EL (cell line): ENCODE measurements around the gene ZNF630.
A peak's percentile ranks its signal among the peaks of the same experiment; 100 is the strongest.
"Not testable (repeated sequence)": the region's sequence is repeated elsewhere in the genome, so short reads cannot be mapped to it uniquely, and the experiment has no call there.

Experiments used
- DNase-seq: peaks from one replicate; pipeline ENCODE4 v3.0.0-alpha.2; 2016

ZNF630 gene

DNA sequence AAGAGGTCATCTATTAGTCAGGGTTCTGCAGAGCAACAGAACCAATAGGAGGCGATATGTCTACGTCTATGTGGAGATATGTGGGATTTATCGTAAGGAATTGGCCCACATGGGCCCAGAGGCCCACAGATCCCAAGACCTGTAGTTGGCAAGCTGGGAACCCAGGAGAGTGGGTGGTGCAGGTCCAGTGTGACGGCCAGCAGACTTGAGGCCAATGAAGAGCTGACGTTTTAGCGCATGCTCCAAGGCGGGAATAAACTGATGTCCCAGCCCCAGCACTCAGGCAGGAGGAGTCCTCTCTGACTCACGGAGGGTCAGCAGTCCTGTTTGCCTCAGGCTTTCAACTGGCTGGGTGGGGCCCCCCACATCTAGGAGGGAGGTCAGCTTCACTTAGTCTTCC lies 43.3 kb downstream of the ZNF630 start:
- DNase-seq = no peak

DNA sequence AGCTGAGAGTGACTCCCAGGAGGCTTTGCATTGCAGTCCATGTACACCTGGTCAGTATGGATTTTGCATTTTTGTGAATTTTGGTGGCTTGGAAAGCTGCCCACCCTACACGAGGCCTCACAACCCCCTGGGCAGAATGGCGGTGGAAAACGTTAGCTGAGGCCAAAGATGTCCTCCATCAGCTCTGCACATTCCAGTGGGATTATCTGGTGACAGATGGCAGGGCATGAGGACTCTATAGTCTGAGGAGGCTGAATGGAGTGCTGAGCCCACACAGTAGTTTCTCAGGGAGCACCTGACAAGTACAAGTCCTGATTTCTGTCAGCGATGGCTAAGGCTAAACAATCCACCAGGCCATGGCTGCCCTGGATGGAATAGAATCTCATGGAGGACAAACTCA lies 43.9 kb downstream of the ZNF630 start:
- not testable (repeated sequence) for DNase-seq

DNA sequence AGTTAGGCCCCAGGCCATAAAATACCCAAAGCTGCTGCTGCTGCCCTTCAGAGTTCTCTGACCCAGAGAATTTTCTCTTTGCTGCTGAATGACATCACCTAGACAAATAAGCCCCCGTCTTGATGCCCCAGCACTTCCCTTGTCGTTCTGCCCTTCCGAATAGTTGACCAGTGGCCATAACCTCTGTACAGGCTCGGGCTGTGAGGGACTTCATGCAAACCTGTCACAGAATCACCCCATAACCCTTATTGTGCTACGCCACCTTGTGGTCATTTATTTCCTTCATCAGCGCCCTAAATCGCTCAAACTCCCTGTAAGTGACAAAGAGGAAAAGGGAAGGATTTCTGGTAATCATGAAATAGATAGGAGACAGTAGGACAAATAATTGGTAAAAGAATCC lies 45.9 kb downstream of the ZNF630 start:
- DNase-seq = peak; percentile 58

DNA sequence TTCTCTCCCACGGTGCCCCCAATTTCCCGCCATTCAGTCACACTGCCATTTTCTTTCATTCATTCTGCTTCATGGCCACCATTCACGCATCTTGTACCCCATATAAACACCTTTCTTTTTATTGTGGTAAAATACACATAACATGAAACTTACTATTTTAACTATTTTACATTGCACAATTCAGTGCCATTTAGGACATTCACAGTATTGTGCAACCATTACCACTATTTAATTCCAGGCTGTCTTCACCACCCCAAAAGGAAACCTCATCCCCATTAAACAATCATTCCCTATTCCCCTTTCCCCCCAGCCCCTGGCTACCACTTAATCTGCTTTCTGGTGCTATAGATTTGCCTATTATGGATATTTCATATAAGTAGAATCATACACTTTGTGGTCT lies 48.7 kb downstream of the ZNF630 start:
- no peak for DNase-seq

DNA sequence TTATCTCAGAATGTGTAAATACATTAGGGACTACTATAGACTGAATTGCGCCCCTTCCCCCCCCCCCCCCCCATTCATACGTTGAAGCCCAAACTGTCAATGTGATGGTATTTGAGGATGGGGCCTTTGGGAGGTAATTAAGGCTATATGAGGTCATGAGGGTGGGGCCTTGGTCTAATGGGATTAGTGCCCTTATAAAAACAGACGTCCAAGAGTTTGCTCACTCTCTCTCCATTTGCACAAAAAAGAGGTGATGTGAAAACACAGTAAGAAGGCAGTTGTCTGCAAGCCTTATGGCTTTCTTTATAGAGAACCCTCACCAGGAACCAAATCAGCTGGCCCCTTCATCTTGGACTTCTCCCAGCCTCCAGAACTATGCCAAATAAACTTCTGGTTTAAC lies 49.3 kb downstream of the ZNF630 start:
- no peak for DNase-seq

DNA sequence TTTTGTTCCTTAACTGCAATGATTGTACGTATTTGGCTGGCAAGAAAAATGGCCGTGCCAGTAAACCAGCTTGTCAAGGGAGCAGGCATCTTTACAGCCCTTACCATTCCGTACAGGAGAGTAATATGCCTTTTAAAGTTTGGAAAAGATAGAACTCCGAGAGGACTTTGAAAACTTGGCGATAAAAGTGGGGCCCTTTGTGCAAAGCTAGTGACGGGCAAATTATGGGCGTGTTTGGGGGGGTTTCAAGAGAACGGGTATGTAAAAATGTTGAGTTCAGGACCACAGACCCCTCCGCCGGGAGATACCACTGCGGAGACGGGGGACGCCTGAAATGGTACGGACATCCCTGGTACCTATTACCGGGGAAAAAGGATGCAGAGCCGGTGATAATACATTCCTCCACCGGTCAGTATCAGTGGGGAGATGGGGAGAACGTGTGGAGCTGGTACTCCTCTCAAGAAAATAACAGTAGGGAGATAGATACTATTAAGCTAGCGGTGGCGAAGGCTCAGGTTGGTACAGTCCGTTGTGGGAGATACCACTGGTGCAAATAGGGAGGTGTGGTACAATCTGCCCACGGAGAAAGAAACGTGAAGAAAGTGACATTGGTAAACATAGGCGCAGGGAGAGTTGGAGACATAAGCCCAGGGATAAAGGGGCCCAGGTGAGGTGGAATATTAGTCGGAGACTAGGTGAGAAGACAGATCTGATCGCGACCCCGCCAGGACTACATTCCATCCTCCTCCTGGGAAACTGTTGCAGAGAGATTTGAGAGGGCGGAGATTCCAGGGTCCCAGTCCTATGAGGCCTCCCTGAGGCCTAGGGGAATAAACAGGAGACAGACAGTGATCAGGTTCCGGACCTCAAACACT lies 50.2 kb downstream of the ZNF630 start:
- DNase-seq = peak; percentile 71

DNA sequence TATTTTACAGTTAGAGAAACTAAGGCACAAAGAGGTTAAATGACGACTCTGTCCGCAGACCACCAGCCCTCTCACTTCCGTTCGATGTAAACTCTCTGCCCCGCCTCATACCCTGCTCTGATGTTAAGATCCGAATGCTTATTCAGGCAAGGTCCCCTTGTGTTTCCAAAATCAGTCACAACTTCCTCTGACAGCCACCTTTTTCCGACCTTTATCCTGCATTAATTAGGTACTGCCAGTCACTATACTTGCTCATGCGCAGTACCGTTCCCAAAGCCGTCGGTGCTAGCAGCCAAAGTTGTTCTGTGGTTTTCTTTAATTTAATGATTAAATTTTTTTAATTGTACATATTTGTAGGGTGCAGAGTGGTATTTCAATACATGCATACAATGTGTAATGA lies 51.0 kb downstream of the ZNF630 start:
- not testable (repeated sequence) for DNase-seq

DNA sequence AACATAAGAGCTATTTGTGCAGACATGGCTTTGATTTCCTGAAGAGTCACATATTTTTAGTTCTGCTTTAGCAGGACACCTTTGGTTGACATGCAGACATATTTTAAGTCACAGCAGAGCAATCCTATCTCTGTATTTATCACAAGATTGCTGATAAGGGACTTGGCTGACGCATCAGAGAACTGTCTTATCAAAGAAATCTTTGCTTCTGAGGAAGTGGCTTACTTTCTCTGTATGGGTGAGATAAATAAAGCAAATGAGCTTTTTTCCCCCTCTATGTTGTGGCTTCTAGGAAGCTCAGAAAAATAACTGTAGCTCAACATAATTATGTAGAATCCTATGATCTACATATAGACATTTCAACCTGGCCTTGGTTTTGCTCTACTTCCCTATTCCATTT lies 51.5 kb downstream of the ZNF630 start:
- not testable (repeated sequence) for DNase-seq

DNA sequence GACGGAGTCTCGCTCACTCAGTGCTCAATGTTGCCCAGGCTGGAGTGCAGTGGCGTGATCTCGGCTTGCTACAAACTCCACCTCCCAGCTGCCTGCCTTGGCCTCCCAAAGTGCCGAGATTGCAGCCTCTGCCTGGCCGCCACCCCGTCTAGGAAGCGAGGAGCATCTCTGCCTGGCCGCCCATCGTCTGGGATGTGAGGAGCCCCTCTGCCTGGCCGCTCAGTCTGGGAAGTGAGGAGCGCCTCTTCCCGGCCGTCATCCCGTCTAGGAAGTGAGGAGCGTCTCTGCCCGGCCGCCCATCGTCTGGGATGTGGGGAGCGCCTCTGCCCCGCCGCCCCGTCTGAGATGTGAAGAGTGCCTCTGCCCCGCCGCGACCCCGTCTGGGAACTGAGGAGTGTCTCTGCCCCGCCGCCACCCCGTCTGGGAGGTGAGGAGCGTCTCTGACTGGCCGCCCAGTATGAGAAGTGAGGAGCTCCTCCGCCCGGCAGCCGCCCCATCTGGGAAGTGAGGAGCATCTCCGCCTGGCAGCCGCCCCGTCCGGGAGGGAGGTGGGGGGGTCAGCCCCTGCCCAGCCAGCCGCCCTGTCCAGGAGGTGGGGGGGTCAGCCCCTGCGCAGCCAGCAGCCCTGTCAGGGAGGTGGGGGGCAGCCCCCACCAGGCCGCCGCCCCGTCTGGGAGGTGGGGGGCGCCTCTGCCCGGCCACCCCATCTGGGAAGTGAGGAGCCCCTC lies 54.7 kb downstream of the ZNF630 start:
- not testable (repeated sequence) for DNase-seq

DNA sequence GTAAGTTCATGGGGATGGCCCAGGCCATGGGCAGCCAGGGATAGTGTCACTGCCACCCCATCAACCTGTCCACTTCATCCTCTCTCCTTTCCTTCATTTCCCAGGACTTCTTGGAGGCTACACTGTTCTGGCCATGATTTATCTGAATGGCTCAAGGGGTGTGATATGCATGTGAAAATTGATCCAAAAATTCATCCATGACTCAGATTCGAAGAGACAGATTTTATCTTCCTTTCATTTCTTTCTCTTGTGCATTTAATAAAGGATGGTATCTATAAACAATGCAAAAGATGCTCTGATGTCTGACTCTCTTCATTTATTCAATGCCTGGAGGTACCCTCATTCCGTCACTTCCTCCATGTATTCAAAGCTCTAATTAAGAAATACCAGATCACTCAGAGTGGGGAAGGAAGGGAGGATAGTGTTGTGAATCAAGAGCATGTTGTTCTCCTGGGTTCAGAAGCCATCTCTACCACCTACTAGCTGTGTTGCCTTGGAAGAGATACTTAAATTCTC lies 61.9 kb downstream of the ZNF630 start:
- not testable (repeated sequence) for DNase-seq
